GM10266 (cell line): Measurements from ENCODE around the gene SF3A1.
A peak's percentile ranks its signal among the peaks of the same experiment; 100 is the strongest.

Source experiments
- DNase-seq: peaks from one replicate; pipeline ENCODE4 v3.0.0; 2012; ENCODE audit errors: extremely low spot score
- CTCF ChIP-seq: IDR thresholded peaks from 2 replicates; pipeline ENCODE4 v1.5.1; 2012; ENCODE audit warnings: mild to moderate bottlenecking, low read depth; ENCODE audit not compliant: control insufficient read depth, insufficient read depth; ENCODE audit errors: missing control alignments

Gene SF3A1

GRCh38 chr22:30288419-30289140, 68.1 kb downstream of the SF3A1 start:
- no peak for TF ChIP-seq CTCF
- no peak for DNase-seq

- peak; percentile 83 for DNase-seq
- TF ChIP-seq CTCF, result peak; percentile 83
These were observed 68.9 kb downstream of the SF3A1 start for GRCh38 chr22:30287648-30288418.

- peak; percentile 84 for DNase-seq
These were observed 69.7 kb downstream of the SF3A1 start for GRCh38 chr22:30286813-30287647.

GRCh38 chr22:30286331-30286730, 70.4 kb downstream of the SF3A1 start:
- no peak for TF ChIP-seq CTCF
- no peak for DNase-seq

More at GRCh38 chr22:30286813-30287647, 69.7 kb downstream of the SF3A1 start:
- TF ChIP-seq CTCF, result peak; percentile 88

- no peak for TF ChIP-seq CTCF
- DNase-seq, result no peak
These were observed 70.9 kb downstream of the SF3A1 start for GRCh38 chr22:30285846-30286200.

- TF ChIP-seq CTCF, result no peak
- DNase-seq, result no peak
These were observed 71.4 kb downstream of the SF3A1 start for GRCh38 chr22:30285176-30285845.
